Posterior vena cava (tissue), 2 donors: ENCODE data around the gene CXCL5. TPM values are rescaled to one million over a fixed set of nuclear protein-coding genes. Genes with fewer than 3 reads are reported as not detected.
"Not testable (repeated sequence)": the region's sequence is repeated elsewhere in the genome, so short reads cannot be mapped to it uniquely, and the experiment has no call there.

Experiments used
- DNase-seq: peaks from one replicate; pipeline ENCODE4 v3.0.0-alpha.2; 2020; ENCODE audit warnings: low spot score
- intact Hi-C, 2 donors: fragments of 100-400 bp; cut with DNase I; formaldehyde crosslinking; loops; one replicate each; pipeline versions ENCODE4 v1.14.1 to v1.14.2; 2022 to 2023
- total RNA-seq, 2 donors: library from RNA; stranded (reverse); fragmentation: NEBNext Ultra II Directional; extraction: Animal tissue kit (Norgen Biotek cat#: 25700); gene quantifications; one replicate each; pipeline ENCODE4 v1.2.1, GENCODE V29; 2021
- donor health status: DM: yes; HTN: yes; CAD: no.
- donor health status: DM: yes; HTN: yes; CAD: no.

Gene CXCL5
- total RNA-seq, 2 donors from 2014 or later, result 0.14 TPM; not detected in 1

DNA sequence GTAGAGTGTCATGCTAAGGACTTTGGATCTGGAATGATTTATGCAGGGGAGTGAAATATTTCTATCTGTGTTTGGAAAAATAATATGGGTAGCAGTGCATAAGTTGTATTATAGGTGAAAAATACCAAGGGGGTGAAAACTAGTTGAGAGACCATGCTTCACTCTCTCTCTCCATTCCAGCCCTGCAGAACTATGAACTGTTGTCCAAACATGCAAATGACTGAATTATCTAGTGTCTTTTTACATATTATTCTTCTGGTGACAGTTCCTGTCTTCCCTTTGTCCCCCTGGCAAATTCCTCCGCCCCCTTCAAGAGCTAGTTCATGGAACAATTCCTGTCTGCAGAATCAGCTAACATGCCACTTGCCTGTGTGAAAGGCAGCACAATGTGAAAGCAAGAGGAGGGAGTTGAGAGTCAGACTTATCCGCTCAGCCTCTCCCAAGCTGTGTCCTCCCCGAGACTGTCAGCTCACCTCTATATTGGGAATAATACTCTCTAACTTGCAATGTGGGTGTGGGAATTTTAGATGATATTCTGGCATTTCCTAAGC lies 19.0 kb downstream of the CXCL5 start:
- intact Hi-C loops, result no loop called here

DNA sequence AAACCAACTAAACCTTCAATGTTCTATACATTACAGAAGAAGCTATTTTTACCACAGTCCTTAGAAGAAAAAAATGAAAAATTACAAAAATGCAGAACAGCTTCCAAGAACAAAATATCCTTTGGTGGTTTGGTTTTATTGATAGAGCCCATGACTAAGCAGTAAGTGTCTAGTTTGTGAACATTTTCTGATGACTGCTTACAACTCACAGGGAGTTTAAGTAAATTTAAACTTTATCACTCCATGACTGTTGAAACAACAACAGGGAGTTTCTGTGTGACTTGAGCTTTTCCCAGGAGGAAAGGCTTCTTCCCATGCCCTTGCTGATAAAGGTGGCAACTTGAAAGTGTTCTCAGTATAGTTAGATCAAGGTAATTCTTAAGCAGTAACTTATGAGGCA lies 19.6 kb downstream of the CXCL5 start:
- intact Hi-C loops, result no loop called here
- DNase-seq, result no peak

More for the DNA sequence above, 19.0 kb downstream of the CXCL5 start:
- no peak for DNase-seq

DNA sequence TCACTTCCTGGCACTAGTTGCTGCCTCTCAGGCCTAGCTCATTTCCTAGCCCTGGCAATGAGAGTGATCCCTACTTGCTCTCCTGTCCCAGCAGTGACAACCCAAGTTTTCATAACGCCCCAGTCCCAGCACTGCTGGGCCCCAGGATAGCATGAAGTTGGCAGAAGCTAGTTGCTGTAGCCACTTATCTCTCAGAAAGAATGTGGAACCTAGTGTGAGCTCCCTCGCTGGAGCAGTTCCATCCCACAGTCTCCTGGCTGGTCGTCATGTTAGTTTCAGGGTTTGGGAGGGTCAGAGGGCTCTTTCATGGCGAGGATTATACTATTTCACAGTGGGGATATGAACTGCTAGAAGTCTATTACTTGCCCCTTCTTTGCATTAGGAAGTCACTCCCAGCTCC lies 21.8 kb downstream of the CXCL5 start:
- intact Hi-C loops, result no loop called here
- no peak for DNase-seq

DNA sequence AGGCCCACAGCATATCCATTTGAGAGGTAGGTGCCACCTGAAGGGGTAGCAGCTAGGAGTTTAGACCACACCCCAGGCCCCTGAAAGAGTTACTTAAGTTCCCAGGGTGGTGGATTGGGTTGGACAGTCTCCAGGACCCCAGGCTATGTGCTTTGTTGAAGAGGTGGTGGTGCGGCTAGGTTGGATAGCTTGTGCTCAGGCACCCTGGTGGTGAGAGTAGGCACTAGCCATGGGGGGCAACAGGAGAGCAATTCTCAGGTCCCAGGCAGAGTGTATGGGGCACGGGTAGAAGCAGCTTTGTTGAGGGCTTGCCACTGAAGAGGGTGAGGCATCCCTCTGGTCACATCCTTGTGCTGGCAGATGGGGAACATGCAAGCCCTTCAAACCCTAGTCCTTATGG lies 22.3 kb downstream of the CXCL5 start:
- intact Hi-C loops, result no loop called here
- no peak for DNase-seq

DNA sequence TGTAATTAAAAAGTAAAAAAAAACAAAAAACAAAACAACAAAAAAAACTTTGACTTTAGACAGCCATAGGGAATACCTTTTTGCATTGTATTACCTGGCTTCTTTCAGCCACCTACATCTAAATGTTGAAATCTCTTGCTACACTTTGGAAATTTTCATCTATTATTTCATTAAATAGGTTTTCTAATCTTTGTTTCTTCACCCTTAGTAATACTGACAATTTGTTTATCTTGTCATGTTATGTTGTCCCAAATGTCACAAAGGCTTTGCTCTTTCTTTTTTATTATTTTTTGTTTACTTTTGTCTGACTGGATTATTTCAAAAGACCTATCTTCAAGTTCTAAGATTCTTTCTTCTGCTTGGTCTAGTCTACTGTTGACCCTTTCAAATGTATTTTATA lies 24.1 kb downstream of the CXCL5 start:
- intact Hi-C loops, result no loop called here
- no peak for DNase-seq

DNA sequence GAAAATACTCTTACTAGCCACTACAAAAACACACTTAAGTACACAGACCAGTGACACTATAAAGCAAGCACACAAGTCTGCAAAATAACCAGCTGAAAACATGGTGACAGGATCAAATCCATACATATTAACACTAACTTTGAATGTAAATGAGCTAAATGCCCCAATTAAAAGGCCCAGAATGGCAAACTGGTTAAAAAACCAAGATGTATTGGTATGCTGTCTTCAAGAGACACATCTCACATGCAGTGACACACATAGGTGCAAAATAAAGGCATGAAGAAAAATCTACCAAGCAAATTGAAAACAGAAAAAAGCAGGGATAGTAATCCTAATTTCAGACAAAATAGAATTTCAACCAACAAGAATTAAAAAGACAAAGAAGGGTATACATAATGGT lies 27.5 kb downstream of the CXCL5 start:
- no peak for DNase-seq
- intact Hi-C loops, result no loop called here

DNA sequence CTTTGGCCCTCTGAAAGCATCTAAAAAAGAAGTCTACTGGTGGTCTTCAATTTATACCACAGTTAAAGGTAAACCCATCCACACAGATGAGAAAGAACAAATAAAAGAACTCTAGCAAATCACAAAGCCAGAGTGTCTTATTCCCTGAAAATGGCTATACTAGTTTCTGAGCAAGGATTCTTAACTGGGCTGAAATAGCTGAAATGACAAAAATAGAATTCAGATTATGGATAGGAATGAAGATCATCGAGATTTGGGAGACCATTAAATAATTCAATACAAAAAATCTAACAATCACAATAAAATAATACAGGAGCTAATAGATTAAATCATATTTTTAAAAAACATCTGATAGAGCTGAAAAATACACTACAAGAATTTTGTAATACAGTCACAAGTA lies 28.5 kb downstream of the CXCL5 start:
- DNase-seq, result no peak
- intact Hi-C loops, result no loop called here

DNA sequence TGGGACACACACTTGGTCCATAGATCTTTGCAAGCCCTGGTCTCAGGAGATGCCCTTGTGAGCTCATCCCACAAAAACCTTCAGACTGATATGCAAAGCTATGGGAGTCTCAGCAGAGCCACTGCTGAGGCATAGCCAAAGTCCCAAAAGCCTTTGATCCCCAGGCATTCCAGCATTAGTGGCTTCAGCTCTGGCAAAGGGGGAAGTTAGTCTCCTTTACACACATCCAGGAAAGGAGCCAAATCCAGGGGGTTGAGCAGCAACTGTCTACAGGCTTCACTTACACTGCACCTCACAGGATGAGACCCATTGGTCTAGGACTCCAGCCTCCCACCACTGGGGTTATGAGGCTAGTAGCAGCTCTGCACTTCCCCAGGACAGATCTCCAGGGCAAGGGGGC lies 30.6 kb downstream of the CXCL5 start:
- DNase-seq, result no peak
- intact Hi-C loops, result loop anchor here in 1 of 2 donors (10.0 kb wide), 1 partner anchor 163 kb away; no protein-coding TSS in a partner anchor

DNA sequence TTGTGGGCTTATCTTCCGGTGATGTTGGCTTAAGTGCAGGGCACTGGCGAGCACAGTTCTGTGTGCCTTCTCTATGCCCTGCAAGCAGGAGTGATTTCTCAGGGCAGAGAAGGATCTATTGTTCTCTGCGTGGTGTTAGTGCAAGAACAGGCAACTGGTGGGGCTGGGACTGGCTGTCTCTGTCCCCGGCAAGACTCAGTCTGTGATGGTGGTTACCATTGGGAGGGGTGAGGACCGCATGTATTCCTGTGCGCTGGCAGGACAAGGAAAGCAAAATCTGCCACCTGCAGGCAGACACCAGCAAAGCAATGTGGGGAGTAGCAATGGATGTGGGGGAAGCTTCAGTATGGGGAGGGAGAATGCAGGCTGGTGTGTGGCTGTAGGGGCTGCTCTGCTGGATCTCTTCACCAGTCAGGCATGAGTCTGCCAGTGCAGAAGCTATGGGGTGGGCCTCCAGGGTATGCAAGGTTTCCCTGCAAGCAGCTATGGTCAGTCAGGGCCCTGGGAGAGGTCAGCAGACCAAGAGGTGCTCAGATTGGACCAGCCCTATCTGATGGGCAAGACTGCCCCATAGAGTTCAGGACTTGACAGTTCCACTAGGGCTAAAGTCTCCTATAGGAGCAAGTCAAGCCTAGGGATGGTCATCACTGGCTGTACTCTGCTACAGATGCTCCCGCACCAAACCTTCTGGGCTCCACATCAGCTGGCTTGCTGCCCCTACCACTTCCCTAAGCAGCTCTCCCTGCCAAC lies 33.4 kb downstream of the CXCL5 start:
- DNase-seq, result no peak
- intact Hi-C loops, result loop anchor here in 1 of 2 donors (10.0 kb wide), 1 partner anchor 160 kb away; no protein-coding TSS in a partner anchor

DNA sequence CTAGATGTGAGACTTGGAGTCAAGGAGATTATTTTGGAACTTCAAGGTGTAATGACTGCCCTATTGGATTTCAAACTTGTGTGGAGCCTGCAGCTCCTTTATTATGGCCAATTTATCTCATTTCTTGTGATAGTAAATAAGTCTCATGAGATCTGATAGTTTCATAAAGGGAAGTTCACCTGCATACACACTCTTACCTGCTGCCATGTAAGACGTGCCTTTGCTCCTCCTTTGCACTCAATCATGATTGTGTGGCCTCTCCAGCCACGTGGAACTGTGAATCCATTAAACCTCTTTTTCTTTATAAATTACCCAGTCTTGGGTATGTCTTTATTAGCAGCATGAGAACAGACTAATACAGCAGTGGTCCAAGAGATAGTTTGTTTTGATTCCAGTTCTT lies 35.8 kb downstream of the CXCL5 start:
- intact Hi-C loops, result loop anchor here in 1 of 2 donors (10.0 kb wide), 1 partner anchor 158 kb away; no protein-coding TSS in a partner anchor
- DNase-seq, result no peak

DNA sequence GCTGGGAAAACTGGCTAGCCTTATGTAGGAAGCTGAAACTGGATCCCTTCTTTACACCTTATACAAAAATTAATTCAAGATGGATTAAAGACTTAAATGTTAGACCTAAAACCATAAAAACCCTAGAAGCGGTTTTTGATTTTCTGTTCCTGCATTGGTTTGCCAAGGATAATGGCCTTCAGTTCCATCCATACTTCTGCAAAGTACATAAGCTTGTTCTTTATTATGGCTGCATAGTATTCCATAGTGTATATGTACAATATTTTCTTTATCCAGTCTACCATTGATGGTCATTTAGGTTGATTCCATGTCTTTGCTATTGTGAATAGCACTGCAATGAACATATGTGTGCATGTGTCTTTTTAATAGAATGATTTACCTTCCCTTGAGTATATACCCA lies 39.4 kb downstream of the CXCL5 start:
- DNase-seq, intact Hi-C loops: not testable (repeated sequence)

DNA sequence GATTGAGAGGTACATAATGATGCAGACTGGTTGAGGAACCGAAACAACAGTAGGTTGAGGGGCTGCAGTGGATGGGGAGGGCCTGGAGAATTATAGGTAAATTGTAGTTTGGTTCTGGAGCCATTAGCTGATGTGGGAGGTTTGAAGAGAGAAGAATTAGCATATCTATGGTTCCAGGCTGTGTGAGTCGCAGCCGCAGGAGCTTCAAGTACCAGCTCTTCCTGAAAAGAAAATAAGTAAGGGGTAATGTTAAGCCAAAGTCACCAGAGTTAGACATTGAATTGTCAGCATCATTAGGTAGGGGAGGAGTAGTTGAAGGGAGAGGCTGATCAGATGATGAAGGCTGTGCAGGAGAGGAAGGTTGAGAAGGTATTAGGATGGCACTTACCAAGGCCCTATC lies 46.1 kb downstream of the CXCL5 start:
- no peak for DNase-seq
- intact Hi-C loops, result no loop called here

DNA sequence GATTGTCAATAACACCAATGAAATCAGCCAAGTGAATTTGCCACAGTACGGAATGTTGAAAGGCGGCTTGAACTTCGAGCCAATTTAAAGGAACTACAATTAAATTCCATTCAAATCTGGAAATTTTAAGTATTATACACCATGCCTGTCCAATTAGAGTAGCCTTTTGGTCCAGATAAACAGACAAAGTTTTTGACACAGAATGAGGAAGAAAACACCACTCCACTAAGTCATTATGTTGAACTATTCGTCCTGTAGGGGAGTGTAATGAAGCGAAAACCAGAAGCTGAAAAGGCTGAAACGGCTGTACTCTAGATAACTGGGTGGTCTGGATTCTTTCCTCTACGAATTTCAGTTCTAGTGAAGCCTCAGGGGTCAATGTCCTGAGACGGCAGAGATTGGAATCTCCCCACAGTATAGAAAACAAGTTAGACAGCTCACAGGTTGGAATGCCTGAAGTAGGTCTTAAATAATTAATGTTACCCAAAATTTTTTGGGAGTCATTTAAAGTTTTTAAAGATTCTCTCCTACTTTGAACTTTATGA lies 48.0 kb downstream of the CXCL5 start:
- intact Hi-C loops, DNase-seq: not testable (repeated sequence)

DNA sequence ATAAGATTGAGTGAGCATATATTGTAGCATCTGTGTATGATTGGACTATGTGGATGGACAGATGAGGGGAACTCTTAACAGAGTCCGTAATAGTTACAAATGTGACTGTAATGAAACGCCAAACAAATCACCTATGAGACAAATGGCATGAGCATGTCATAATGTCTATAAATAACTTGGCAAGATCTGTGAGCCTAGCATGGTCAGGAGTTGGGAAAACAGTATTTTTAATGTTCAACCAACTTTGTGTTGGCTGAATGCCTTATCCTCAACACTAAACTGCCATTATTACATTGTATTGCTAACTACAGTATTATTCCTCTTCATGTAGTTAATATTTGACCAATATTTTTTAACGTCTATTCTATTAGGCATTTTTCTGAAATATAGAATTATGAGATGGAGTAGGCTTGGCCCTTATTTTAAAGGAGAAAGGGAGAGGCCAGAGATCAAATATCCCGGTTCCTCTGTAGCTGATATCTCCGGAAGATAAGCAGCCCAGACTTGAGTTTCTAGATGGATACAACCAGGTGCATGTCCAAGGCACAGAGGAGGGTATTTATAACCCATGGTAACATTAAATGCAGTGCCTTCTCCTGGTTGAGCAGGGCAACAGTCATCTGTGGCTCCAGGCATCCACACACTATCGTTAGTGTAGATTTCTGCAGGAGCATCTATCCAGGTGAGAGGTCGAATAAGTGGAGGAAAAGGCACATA lies 49.3 kb downstream of the CXCL5 start:
- intact Hi-C loops, result no loop called here
- DNase-seq, result no peak

DNA sequence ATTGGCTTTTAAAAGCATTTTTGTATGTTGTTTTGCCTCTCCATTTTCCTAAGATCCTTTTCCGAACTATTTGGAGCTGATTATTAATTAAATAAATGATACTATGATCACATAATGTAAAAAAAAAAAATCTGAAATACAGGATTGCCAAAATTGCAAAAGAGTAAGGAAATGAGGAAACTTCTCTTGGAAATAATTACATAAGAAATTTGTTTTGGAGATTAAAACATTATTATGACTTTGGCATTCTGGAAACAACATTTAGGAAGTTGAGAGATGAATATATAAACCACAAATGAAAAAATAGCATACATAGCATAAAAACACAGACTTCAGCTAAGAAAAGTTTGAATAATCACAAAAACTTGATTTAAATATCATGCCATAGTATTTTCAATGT lies 50.2 kb downstream of the CXCL5 start:
- intact Hi-C loops, result no loop called here
- DNase-seq, result no peak

DNA sequence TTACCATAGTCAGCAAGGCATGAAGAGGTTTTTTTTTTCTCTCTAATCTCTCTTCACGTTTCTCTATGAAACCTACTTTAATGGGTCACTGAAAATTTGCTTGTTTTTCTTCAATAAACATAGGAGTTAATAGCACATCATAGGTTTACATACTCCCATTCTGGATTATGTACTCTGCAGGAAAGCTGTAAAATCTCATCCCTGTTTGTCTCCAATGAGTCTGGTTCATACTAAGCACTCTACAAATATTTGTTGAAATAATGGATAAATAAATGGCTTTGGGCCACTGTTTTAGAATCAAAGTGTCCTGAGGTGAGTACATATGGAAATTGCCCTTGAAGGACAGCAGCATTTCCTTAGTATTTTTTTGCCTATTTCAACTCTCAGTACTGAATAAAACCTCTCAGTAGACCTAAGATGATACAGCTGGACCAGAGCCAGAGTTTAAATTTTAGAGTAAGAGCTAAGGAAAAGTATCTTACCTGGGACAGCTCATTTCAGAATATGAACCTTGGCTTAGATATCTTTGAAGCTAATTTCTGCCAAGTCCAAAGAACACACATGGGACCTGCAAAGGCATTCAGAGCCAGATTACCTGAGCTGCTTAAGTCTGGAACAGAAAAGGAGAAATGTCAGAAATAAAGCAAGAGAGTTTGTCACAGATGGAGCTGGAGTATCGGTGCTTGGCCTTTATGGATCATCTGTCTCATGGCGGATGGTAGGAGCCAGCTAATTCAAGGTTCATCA lies 51.1 kb downstream of the CXCL5 start:
- intact Hi-C loops, result no loop called here
- no peak for DNase-seq

DNA sequence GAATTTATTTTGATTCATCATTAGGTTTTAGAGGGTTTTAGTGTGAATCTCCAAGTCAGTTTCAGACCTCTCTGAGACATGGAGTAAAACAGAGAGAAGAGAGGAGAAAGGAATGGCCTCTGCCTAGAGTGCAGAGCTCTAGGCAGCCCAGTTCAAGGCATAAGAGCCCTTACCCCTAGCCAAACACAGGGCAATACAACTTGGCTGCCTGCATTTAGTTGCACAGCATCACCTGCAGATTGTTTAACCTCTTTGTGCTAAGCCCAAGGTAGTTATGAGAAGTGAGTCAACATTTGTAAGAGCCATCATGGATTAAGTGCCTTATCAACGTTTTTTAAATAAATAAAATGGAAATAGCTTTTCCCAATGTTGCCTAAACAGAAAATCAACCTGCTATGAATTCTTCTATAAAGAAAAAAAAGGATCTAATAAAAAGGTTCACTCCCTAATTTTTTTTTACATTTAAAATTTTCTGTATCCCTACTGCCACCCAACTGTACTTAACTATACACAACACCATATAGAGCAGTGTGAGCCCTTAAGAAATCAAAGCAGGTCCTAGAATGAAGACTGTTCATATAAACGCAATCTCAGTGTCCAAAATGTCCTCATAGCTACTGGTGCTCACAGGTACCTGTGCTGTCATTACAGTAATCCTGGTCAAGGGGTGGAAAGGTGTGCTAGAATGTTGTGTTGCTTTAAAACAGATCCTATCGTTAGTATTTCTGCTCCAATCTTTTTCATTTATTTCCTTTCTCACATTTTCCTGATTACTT lies 52.6 kb downstream of the CXCL5 start:
- intact Hi-C loops, result no loop called here
- no peak for DNase-seq
